H9 (cell line): Measurements from ENCODE around the gene CPNE5. TPM values are rescaled to one million over a fixed set of nuclear protein-coding genes. Genes with fewer than 3 reads are reported as not detected.

Experiments
- DNase-seq: peaks from one replicate; pipeline ENCODE4 v3.0.0-alpha.2; 2017
- H2AFZ ChIP-seq: one replicate; pipeline ENCODE4 v1.6.1; 2013; ENCODE audit warnings: mild to moderate bottlenecking, low read length, control low read depth, moderate library complexity
- H2AK5ac ChIP-seq: 2 replicates; pipeline ENCODE4 v1.6.1; 2013; ENCODE audit warnings: low read length, control low read depth, mixed read lengths; ENCODE audit not compliant: insufficient read length
- H2BK120ac ChIP-seq: one replicate; pipeline ENCODE4 v1.6.1; 2013; ENCODE audit warnings: low read depth, mild to moderate bottlenecking, low read length, control low read depth, inconsistent platforms; ENCODE audit not compliant: poor library complexity, severe bottlenecking
- H2BK12ac ChIP-seq: 2 replicates; pipeline ENCODE4 v1.6.1; 2013; ENCODE audit warnings: low read length, control low read depth, mixed read lengths, low read depth; ENCODE audit not compliant: insufficient read length
- H2BK15ac ChIP-seq: 2 replicates; pipeline ENCODE4 v1.6.1; 2013; ENCODE audit warnings: low read depth, low read length, control low read depth
- H2BK20ac ChIP-seq: one replicate; pipeline ENCODE4 v1.6.1; 2013; ENCODE audit warnings: low read depth, mild to moderate bottlenecking, low read length, control low read depth, inconsistent platforms; ENCODE audit not compliant: poor library complexity, severe bottlenecking
- H2BK5ac ChIP-seq: 2 replicates; pipeline ENCODE4 v1.6.1; 2013; ENCODE audit warnings: low read length, control low read depth, mixed read lengths; ENCODE audit not compliant: insufficient read length
- H3K14ac ChIP-seq: 2 replicates; pipeline ENCODE4 v1.6.1; 2013; ENCODE audit warnings: low read length, control low read depth; ENCODE audit not compliant: insufficient read depth
- H3K18ac ChIP-seq: 2 replicates; pipeline ENCODE4 v1.6.1; 2013; ENCODE audit warnings: low read depth, mild to moderate bottlenecking, mixed read lengths, low read length, control low read depth; ENCODE audit not compliant: insufficient read length
- H3K23ac ChIP-seq: 2 replicates; pipeline ENCODE4 v1.6.1; 2013; ENCODE audit warnings: low read length, control low read depth, mixed read lengths, low read depth; ENCODE audit not compliant: insufficient read length
- H3K23me2 ChIP-seq: 2 replicates; pipeline ENCODE4 v1.6.1; 2013; ENCODE audit warnings: low read depth, mild to moderate bottlenecking, mixed read lengths, low read length, control low read depth; ENCODE audit not compliant: insufficient read length, poor library complexity, severe bottlenecking
- H3K27ac ChIP-seq: 2 replicates; pipeline ENCODE4 v1.5.1; 2013; ENCODE audit warnings: low read length, control low read depth, mixed read lengths, low read depth; ENCODE audit not compliant: insufficient read length
- H3K27me3 ChIP-seq: 2 replicates; pipeline ENCODE4 v1.6.1; 2013; ENCODE audit warnings: low read length, control low read depth, inconsistent platforms; ENCODE audit not compliant: insufficient read depth
- H3K4ac ChIP-seq: 2 replicates; pipeline ENCODE4 v1.6.1; 2013; ENCODE audit warnings: low read depth, mild to moderate bottlenecking, control low read depth, inconsistent platforms, low read length, moderate library complexity
- H3K4me1 ChIP-seq: 2 replicates; pipeline ENCODE4 v1.6.1; 2013; ENCODE audit warnings: low read length, control low read depth, inconsistent platforms; ENCODE audit not compliant: insufficient read depth
- H3K4me2 ChIP-seq: 2 replicates; pipeline ENCODE4 v1.6.1; 2013; ENCODE audit warnings: low read length, control low read depth, mixed read lengths; ENCODE audit not compliant: insufficient read length, insufficient read depth
- H3K56ac ChIP-seq: 2 replicates; pipeline ENCODE4 v1.6.1; 2013; ENCODE audit warnings: low read depth, mild to moderate bottlenecking, mixed read lengths, low read length, control low read depth; ENCODE audit not compliant: insufficient read length
- H3K79me1 ChIP-seq: 2 replicates; pipeline ENCODE4 v1.6.1; 2013; ENCODE audit warnings: low read depth, mild to moderate bottlenecking, moderate library complexity, low read length, control low read depth, inconsistent platforms; ENCODE audit not compliant: insufficient read depth, poor library complexity, severe bottlenecking
- H3K79me2 ChIP-seq: 2 replicates; pipeline ENCODE4 v1.6.1; 2013; ENCODE audit warnings: low read length, control low read depth, inconsistent platforms; ENCODE audit not compliant: insufficient read depth
- H3K9ac ChIP-seq: 2 replicates; pipeline ENCODE4 v1.6.1; 2013; ENCODE audit warnings: low read length, control low read depth, mixed read lengths; ENCODE audit not compliant: insufficient read length; ENCODE audit errors: extremely low read depth
- H3K9me3 ChIP-seq: one replicate; pipeline ENCODE4 v1.6.1; 2013; ENCODE audit warnings: low read depth, low read length, inconsistent platforms; ENCODE audit not compliant: control insufficient read depth
- H3T11ph ChIP-seq: one replicate; pipeline ENCODE4 v1.6.1; 2013; ENCODE audit warnings: mild to moderate bottlenecking, low read length, control low read depth, inconsistent platforms
- H4K20me1 ChIP-seq: one replicate; pipeline ENCODE4 v1.6.1; 2013; ENCODE audit not compliant: control insufficient read depth, insufficient read length, insufficient read depth
- H4K5ac ChIP-seq: 2 replicates; pipeline ENCODE4 v1.6.1; 2013; ENCODE audit warnings: low read depth, mild to moderate bottlenecking, mixed read lengths, low read length, control low read depth; ENCODE audit not compliant: insufficient read length
- H4K8ac ChIP-seq: replicated peaks from 2 replicates; pipeline ENCODE4 v1.6.1; 2013; ENCODE audit warnings: low read length, control low read depth, mixed read lengths, low read depth; ENCODE audit not compliant: insufficient read length
- H4K91ac ChIP-seq: 2 replicates; pipeline ENCODE4 v1.6.1; 2013; ENCODE audit warnings: low read depth, mild to moderate bottlenecking, moderate library complexity, mixed read lengths, low read length, control low read depth; ENCODE audit not compliant: insufficient read length
- H3K27ac Mint-ChIP-seq, 3 experiments: 2 replicates in 2 of 3; 3 replicates in 1 of 3; pipeline ENCODE4 v1.8.0; 2020 to 2021; ENCODE audit warnings: mixed read lengths in 3 of 3, mild to moderate bottlenecking in 1 of 3, moderate library complexity in 1 of 3
- H3K27me3 Mint-ChIP-seq: 2 replicates; pipeline ENCODE4 v1.8.0; 2021; ENCODE audit warnings: low read depth, mild to moderate bottlenecking, moderate library complexity, mixed read lengths
- H3K36me3 Mint-ChIP-seq, 3 experiments: 2 replicates in 2 of 3; 3 replicates in 1 of 3; pipeline ENCODE4 v1.8.0; 2020 to 2021; ENCODE audit warnings: low read depth in 3 of 3, mixed read lengths in 3 of 3; ENCODE audit not compliant: insufficient read depth in 1 of 3
- H3K4me1 Mint-ChIP-seq, 2 experiments: 2 replicates each; pipeline ENCODE4 v1.8.0; 2020; ENCODE audit warnings: mixed read lengths in 2 of 2
- H3K4me3 Mint-ChIP-seq, 2 experiments: 2 replicates in 1 of 2; 3 replicates in 1 of 2; pipeline ENCODE4 v1.8.0; 2020 to 2021; ENCODE audit warnings: mild to moderate bottlenecking in 2 of 2, mixed read lengths in 2 of 2, moderate library complexity in 1 of 2
- H3K9me3 Mint-ChIP-seq, 2 experiments: 2 replicates in 1 of 2; 3 replicates in 1 of 2; pipeline ENCODE4 v1.8.0; 2020; ENCODE audit warnings: mild to moderate bottlenecking in 2 of 2, mixed read lengths in 2 of 2, moderate library complexity in 1 of 2
- WGBS: extraction: QIAGEN DNeasy Blood & Tissue Kit; methylation state at CpG from one replicate; pipeline ENCODE4 v1.1.7; 2013; ENCODE audit warnings: missing lambda C conversion rate, low lambda C conversion rate, mixed read lengths; ENCODE audit not compliant: insufficient read length; ENCODE audit errors: extremely low coverage; 5-methylcytosine and 5-hydroxymethylcytosine counted together
- total RNA-seq: library from RNA; stranded (reverse); gene quantifications from 2 replicates; pipeline ENCODE4 v1.2.1, GENCODE V29; 2021
- TF ChIP-seq, protein P1 (sequence below): fragments of 200-600 bp; sonication (generic); conservative IDR thresholded peaks from 3 replicates; pipeline ENCODE4 v1.8.0; 2021; ENCODE audit warnings: antibody characterized with exemption, mild to moderate bottlenecking

The CPNE5 gene
- total RNA-seq, 1 experiment from 2014 or later, result 0.52 TPM

DNA sequence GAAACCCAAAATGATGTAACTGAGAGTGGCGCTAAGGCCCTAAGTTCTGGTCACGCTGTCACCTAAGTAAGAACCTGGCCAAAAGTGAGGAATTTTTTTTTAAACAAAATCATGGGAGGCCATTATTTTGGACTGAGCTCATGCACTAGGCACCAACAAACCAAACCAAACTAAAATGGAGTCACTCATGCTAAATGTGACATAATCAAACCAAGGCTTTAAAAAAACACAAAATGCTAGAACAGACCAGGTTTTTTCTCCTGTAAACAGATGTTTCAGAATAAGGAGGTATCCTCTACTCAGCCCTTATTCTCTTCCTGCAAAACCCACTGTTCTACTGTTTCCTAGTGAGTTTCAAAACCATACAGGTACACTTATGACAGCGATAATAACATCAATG is 45.4 kb upstream of the CPNE5 start:
- Histone ChIP-seq H3K56ac (no peak overlapping the region), H2BK12ac (no peak overlapping the region), H3K4me1 (no peaks in the 10 kb centered on the region), H2BK120ac (no peak overlapping the region), H2BK5ac (no peak overlapping the region), H2AFZ (no peak overlapping the region), H3K4ac (no peak overlapping the region), H3K79me1 (no peaks in the 10 kb centered on the region), H3K79me2 (no peaks in the 10 kb centered on the region), H4K8ac (no peak overlapping the region), H3K18ac (no peak overlapping the region), H2BK20ac (no peak overlapping the region), H4K91ac (no peak overlapping the region), H3K27ac (no peak overlapping the region), H3K23ac (no peak overlapping the region), H2AK5ac (no peak overlapping the region), H4K20me1 (no peaks in the 10 kb centered on the region), H3K9ac (no peak overlapping the region), H3K4me2 (no peak overlapping the region), H3T11ph (no peak overlapping the region), H3K23me2 (no peaks in the 10 kb centered on the region), H2BK15ac (no peak overlapping the region), H3K14ac (no peak overlapping the region), H3K27me3 (no peaks in the 10 kb centered on the region), H3K9me3 (no peaks in the 10 kb centered on the region), H4K5ac (no peak overlapping the region)
- Mint-ChIP-seq H3K27ac (no peak overlapping the region), H3K4me1 (peaks cover 13 to 14% of the 10 kb centered on the region in 2 experiments), H3K9me3 (peaks cover 6 to 7% of the 10 kb centered on the region in 2 experiments; a peak in 3 of 5 replicates), H3K4me3 (no peak overlapping the region), H3K36me3 (peaks cover 0 to 2% (median 0%) of the 10 kb centered on the region in 3 experiments; a peak in 2 of 7 replicates), H3K27me3 (peaks cover 3% of the 10 kb centered on the region; the same call in 1 of the 2 replicates)
- no peak for DNase-seq
- no CpG with 5 or more reads among the region's 3 CpGs for WGBS
- TF ChIP-seq, protein P1, sequence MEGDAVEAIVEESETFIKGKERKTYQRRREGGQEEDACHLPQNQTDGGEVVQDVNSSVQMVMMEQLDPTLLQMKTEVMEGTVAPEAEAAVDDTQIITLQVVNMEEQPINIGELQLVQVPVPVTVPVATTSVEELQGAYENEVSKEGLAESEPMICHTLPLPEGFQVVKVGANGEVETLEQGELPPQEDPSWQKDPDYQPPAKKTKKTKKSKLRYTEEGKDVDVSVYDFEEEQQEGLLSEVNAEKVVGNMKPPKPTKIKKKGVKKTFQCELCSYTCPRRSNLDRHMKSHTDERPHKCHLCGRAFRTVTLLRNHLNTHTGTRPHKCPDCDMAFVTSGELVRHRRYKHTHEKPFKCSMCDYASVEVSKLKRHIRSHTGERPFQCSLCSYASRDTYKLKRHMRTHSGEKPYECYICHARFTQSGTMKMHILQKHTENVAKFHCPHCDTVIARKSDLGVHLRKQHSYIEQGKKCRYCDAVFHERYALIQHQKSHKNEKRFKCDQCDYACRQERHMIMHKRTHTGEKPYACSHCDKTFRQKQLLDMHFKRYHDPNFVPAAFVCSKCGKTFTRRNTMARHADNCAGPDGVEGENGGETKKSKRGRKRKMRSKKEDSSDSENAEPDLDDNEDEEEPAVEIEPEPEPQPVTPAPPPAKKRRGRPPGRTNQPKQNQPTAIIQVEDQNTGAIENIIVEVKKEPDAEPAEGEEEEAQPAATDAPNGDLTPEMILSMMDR, result no peak
